Thyroid gland (tissue), 4 donors: Measurements from ENCODE around the gene MCOLN3.

Experiments used
- CTCF ChIP-seq, 6 experiments: fragments of 200-600 bp in 3 of 6; fragments of 450-650 bp in 3 of 6; sonication (generic) in 3 of 6; IDR thresholded peaks; one replicate each; pipeline ENCODE4 v1.5.1; 2016 to 2019; ENCODE audit warnings: antibody characterized with exemption in 6 of 6, mild to moderate bottlenecking in 2 of 6, inconsistent platforms in 1 of 6, moderate library complexity in 1 of 6
- POLR2A ChIP-seq, 2 donors: fragments of 450-650 bp; IDR thresholded peaks; one replicate each; pipeline ENCODE4 v1.6.1; 2017; ENCODE audit warnings: antibody characterized with exemption in 2 of 2, mild to moderate bottlenecking in 2 of 2, moderate library complexity in 1 of 2

GRCh38 chr1:84968865-84969264, 79.4 kb downstream of the MCOLN3 start:
- TF ChIP-seq CTCF (IDR thresholded peaks at IDR 0.05), result no peak
- TF ChIP-seq POLR2A (IDR thresholded peaks at IDR 0.05), result no peak
